ENCODE results near the gene IER3.
A peak's percentile ranks its signal among the peaks of the same experiment; 100 is the strongest.

IER3 gene

DNA sequence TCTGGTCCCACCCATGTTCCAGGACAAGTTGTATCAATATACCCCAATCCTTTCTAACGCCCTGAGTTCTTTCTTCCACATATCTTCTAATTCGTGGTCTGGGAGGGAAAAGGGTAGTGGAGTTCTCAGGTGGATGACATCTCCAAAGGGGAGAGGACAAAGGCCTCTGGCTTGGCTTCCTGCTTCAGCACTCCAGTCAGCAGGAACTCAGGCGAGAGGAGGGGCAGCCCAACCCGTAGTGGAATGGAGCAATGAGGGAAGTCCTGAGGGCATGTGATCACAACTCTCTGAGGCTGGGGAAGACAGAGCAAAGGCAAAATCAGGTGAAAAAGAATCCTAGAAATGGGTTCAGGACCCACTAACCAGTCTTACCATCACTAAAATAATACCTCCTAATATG, 44.0 kb downstream of the IER3 start:
- Histone ChIP-seq H3K9me3 (ENCODE audit: severe bottlenecking) (no peaks in the 10 kb centered on the region), H3K27ac (ENCODE audit: poor library complexity, severe bottlenecking) (no peak overlapping the region), H3K27me3 (ENCODE audit: insufficient read depth, poor library complexity, severe bottlenecking) (no peaks in the 10 kb centered on the region), H3K4me3 (ENCODE audit: severe bottlenecking) (no peak overlapping the region), H3K36me3 (ENCODE audit: low read depth) (peaks cover 34% of the 10 kb centered on the region), H3K4me1 (ENCODE audit: insufficient read depth, poor library complexity, severe bottlenecking) (peaks cover 5% of the 10 kb centered on the region)
- DNase-seq (ENCODE audit: low spot score) (no peak), ATAC-seq (ENCODE audit: low read depth) (peak; percentile 63)
- TF ChIP-seq, protein P1, sequence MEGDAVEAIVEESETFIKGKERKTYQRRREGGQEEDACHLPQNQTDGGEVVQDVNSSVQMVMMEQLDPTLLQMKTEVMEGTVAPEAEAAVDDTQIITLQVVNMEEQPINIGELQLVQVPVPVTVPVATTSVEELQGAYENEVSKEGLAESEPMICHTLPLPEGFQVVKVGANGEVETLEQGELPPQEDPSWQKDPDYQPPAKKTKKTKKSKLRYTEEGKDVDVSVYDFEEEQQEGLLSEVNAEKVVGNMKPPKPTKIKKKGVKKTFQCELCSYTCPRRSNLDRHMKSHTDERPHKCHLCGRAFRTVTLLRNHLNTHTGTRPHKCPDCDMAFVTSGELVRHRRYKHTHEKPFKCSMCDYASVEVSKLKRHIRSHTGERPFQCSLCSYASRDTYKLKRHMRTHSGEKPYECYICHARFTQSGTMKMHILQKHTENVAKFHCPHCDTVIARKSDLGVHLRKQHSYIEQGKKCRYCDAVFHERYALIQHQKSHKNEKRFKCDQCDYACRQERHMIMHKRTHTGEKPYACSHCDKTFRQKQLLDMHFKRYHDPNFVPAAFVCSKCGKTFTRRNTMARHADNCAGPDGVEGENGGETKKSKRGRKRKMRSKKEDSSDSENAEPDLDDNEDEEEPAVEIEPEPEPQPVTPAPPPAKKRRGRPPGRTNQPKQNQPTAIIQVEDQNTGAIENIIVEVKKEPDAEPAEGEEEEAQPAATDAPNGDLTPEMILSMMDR (IDR thresholded peaks at IDR 0.05; ENCODE audit: poor library complexity, severe bottlenecking), result no peak

DNA sequence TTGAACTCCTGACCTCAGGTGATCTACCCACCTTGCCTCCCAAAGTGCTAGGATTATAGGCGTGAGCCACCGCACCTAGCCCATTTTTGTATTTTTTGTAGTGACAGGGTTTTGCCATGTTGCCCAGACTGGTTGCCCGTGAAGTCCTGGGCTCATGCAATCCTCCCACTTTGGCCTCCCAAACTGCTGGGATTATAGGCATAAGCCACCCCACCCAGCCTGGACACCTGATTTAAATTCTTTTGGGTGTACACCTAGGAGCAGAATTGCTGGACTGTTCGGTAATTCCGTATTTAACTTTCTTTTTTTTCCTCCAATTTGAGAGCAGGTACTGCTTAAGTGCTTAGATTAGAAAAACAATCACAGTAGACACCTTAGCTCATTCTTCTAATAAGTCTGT, 47.9 kb downstream of the IER3 start:
- peak overlapping the region; percentile 66 for H3K27ac ChIP-seq (ENCODE audit: poor library complexity, severe bottlenecking)
- H3K36me3 ChIP-seq (ENCODE audit: low read depth), result peaks cover 14% of the 10 kb centered on the region
- no peak for ATAC-seq (ENCODE audit: low read depth)
- DNase-seq (ENCODE audit: low spot score), result no peak
- TF ChIP-seq, protein P1 (IDR thresholded peaks at IDR 0.05; ENCODE audit: poor library complexity, severe bottlenecking), result no peak
- H3K27me3 ChIP-seq (ENCODE audit: insufficient read depth, poor library complexity, severe bottlenecking), result no peaks in the 10 kb centered on the region
- H3K9me3 ChIP-seq (ENCODE audit: severe bottlenecking), result no peaks in the 10 kb centered on the region
- no peak overlapping the region for H3K4me3 ChIP-seq (ENCODE audit: severe bottlenecking)
- peaks cover 15% of the 10 kb centered on the region for H3K4me1 ChIP-seq (ENCODE audit: insufficient read depth, poor library complexity, severe bottlenecking)
